Germinal center (tissue), 1 donor: ENCODE measurements around the gene PNP.
"Not testable (repeated sequence)": the region's sequence is repeated elsewhere in the genome, so short reads cannot be mapped to it uniquely, and the experiment has no call there.

Experiments
- DNase-seq: peaks from one replicate; pipeline ENCODE4 v3.0.0; 2012; ENCODE audit warnings: mixed read lengths, low spot score

The PNP gene

DNA sequence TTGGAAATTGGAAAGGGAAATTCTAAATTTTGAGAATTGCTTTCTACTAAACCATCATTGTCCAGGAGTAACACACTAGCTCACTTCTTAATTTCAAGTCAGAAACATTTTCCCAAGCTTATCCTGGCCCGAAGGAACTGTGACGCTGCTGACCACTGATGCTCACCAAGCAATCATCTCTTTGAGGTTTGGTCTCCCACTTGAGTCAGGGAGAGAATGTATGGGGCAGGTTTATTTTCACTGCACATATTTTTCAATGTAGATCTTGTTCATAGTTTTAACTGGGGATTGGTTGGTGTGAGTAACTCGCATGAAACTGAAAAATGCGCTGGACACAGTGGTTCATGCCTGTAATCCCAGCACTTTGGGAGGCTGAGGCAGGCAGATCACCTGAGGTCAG lies 23.3 kb downstream of the PNP start:
- no peak for DNase-seq

DNA sequence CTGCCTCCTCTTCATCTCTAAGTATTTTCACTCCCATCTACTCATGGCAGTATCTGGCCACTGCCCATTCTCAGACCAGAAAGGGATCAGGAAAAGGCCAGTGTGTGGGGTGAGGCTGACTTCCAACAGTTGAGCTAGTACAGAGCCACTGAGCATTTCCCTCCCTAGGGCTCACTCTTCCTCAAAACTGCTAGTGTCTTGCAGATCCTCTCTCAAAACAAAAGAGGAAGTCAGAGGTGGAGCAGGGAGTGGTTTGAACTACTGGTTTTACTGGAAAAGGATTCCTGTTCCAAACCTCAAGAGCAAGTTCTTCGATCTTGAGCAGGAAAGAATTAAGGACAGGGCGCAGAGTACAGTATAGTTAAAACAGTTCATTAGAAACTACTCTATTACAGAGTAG lies 24.4 kb downstream of the PNP start:
- DNase-seq, result no peak

DNA sequence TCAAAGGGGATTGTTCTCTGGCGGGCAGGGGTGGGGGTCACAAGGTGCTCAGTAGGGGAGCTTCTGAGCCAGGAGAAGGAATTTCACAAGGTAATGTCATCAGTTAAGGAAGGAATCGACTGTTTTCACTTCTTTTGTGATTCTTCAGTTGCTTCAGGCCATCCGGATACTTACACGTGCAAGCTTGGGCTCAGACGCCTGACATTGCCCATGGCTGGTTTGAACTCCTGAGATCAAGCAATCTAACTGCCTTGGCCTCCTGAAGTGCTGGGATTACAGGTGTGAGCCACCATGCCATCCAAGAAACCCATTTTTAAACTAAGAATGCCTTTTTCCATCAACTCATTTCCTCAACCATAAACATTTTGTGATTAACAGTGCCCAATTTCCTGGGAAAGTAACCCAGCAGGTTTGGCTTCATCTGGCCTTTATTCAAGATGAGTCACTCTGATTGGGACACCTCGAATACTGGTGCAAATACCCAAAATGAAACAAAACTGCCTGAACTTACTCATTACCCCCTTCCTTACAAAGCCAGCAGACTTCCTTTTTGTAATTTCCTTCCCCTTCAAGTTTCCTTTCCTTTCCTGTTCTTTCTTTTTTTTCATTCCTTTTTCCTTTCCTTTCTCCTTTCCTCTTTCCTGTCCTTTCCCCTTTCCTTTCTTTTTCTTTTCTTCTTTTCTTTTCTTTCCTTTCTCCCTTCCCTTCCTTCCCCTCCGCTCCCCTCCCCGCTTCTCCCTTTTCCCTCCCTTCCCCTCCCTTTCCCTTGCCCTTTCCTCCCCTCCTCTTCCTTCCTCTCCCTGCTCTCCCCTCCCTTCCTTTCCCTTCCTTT lies 25.9 kb downstream of the PNP start:
- DNase-seq, result no peak

DNA sequence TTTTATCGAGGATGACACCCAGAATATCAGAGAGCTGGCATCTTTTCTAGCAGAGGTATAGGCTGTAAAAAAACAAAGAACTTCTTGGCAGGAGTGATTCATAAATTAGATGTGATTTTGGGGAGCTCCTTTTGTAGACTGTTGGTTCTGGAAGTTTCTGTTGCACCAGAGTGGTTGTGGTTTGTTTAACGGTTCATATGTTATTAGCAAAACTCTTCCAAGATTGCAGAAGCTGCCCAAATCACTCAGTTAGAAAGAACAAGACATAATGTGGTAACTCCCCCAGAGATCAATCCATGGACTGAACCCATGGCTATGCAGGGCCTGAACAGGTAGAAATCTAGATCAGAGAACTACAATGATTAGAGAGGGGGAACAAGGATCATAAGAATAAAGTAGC lies 29.4 kb downstream of the PNP start:
- DNase-seq, result no peak

DNA sequence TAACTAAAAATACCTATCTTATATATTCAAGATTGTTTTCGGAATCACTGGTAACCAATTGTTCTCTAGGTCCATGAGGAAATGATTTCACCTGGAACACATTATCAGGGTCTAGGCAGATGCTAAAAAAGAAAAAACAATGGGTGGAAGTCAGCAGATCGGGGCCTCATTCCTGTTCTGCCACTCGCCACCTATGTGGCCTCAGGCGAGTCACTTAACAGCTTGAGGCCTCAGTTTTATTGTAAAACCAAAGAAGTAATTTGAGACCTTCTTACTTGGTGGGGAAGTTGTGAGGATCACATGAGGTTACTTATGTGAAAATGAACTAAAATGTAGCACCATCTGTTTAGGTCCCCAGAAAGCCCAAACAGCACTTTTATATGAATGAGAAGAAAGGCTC lies 29.9 kb downstream of the PNP start:
- no peak for DNase-seq

DNA sequence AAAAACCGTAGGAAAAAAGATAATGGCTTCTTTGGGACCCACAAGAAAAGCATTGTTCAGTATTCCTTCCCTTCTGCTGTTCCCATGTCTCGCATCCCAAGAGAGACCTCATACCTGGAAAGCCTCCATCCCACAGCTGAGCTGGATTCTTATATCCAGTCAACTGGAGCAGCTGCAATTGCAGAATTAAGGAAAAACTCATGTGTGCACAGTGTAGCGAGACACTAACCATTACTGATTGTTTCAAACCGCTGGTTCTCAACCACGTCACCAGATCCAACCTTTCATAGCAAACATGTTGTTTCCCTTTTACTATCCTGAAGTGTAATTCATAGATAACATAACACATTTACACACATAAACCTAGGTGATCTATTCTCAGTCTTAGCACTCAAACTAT lies 30.7 kb downstream of the PNP start:
- no peak for DNase-seq

DNA sequence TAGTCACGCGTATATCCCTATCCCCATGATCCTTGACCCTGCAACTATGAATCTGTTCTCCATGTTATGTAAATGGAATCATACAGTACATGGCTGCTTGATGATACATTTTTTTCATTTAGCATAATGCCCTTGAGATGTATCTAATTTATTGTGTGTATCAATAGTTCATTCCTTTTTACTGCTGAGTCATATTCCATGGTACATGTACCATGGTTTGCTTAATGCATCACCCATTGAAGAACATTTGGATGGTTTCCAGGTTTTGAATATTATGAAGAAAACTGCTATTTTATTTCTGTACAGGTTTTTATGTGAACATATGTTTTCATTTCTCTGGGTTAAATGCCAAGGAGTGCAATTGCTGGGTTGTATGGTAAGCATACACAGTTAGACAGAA lies 32.1 kb downstream of the PNP start:
- no peak for DNase-seq

DNA sequence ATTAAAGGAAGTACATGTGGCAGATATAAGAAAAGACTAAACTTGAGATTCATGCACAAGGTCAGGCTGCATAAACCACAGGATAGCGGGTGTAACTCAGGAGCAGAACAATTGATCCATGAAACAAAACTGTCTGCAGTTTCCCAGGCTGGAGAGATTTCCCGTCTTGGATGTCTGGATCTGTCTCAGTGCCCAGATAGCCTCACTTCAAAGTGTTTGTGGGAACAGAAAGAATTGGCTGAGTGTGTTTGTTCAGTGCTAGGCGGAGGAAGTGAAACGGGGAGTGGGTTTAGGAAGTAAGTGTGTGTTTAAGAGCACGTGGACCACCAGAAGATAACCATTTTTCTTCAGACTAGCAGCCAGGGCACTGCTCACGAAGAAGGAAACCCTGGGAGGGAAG lies 34.7 kb downstream of the PNP start:
- DNase-seq, result no peak

DNA sequence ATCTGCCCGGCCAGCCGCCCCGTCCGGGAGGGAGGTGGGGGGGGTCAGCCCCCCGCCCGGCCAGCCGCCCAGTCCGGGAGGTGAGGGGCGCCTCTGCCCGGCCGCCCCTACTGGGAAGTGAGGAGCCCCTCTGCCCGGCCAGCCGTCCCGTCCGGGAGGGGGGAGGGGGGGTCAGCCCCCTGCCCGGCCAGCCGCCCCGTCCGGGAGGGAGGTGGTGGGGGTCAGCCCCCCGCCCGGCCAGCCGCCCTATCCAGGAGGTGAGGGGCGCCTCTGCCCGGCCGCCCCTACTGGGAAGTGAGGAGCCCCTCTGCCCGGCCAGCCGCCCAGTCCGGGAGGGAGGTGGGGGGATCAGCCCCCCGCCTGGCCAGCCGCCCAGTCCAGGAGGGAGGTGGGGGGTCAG lies 37.1 kb downstream of the PNP start:
- DNase-seq, result not testable (repeated sequence)

DNA sequence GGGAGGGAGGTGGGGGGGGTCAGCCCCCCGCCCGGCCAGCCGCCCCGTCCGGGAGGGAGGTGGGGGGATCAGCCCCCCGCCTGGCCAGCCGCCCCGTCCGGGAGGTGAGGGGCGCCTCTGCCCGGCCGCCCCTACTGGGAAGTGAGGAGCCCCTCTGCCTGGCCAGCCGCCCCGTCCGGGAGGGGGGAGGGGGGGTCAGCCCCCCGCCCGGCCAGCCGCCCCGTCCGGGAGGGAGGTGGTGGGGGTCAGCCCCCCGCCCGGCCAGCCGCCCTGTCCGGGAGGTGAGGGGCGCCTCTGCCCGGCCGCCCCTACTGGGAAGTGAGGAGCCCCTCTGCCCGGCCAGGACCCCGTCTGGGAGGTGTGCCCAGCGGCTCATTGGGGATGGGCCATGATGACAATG lies 37.5 kb downstream of the PNP start:
- DNase-seq, result not testable (repeated sequence)

DNA sequence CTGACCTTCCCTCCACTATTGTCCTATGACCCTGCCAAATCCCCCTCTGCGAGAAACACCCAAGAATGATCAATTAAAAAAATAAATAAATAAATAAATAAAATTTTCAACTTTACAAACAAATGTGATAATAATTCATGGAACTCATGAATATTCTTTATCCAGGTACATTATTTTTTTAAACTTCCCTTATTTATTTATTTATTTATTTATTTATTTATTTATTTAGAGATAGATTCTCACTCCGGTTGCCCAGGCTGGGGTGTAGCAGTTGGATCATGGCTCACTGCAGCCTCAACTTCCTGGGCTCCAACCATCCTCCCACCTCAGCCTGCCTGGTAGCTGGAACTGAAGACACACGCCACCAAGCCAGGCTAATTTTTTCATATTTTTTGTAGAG lies 38.3 kb downstream of the PNP start:
- DNase-seq, result not testable (repeated sequence)

DNA sequence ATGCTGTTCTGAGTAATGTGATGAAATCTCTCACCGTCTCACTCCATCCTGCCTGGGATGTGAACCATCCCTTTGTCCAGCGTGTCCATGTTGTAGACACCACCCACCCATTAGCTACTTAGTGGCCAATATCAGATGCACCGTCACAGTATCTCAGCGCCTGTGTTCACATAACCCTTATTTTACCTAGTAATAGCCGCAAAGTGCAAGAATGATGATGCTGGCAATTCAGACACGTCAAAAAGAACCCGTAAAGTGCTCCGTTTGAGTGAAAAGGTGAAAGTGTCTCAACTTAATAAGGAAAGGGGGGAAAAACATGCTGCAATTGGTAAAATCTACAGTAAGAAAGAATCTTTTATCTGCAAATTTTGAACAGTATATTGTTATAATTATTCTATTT lies 39.2 kb downstream of the PNP start:
- no peak for DNase-seq

DNA sequence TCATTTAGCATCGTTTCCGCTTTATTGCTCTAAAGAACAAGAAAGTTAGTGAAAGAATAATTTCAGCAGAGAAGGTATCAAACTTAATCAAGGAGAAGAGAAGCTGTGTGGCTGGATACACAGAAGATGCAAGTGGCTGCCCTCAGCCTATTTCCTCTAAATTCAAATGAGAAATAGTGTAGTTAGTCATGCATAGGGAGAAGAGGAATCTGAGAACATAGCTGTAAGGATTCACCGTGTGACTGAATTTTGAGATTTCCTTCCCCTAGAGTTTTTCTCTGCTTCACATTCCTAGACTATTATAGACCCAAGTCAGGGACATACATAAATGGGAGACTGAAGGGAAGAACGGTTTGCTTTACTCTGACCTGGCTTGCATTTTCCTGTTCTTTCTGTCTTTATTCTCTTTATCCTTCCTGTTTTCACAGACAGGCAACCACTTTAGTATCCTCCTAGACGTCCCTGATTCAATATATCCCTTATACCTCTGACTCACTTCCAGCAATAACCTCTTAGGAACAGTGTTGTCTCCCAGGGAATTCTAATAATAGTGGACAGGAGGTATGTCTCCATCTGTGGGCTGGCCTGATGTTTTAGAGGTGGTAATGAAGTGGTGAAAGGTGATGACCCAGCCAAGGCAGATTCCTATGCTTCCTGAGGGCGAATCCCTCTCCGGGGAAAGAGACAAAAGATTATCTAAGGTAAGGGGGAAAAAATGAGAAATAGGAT lies 43.1 kb downstream of the PNP start:
- no peak for DNase-seq

DNA sequence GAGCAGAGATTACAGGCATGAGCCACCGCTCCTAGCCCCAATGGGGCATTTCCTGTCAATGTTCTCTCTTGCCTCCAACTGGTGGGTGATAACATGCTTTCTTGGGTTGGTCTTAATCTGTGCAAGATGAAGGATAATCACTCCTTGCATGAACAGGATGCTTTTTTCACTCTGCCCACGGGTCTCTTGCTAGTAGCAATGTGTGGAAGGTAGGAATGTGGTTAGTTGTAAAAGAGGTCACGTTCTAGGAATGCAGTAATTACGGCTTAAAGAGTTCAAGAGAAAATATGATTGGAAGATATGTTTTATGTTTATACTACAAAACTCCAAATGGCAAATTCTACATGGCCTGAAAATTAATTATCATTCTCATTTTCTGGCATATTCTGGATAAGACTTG lies 46.6 kb downstream of the PNP start:
- no peak for DNase-seq

DNA sequence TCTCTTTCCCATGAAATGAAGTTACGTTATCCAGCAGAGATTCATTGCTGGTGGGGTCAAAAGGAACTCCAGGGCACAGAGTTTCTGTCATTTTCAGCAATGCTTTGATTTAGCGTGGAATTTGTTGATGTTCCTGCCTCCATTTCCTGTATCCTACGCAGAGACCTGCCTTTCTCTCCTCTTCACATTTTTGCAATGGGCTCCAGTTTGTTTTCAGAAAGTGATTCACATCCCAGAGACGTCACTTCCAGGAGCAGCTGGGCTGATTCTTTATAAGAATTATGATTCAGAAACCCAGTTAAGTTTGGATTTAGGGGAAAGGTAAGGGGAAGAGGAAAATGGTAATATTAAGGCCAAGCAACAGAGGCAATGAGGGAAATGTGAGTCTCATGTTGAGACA lies 47.7 kb downstream of the PNP start:
- DNase-seq, result no peak

DNA sequence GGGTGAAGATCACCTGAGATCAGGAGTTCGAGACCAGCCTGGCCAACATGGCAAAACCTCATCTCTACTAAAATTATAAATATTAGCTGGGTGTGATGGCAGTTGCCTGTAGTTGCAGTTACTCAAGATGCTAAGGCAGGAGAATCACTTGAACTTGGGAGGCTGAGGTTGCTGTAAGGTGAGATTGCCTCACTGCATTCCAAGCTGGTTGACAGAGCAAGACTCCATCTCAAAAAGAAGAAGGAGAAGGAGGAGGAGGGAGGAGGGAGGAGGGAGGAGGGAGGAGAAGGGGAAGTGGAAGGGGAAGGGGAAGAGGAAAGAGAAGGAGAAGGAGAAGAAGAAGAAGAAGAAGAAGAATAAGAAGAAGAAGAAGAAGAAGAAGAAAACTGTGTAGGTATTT lies 53.1 kb downstream of the PNP start:
- no peak for DNase-seq

DNA sequence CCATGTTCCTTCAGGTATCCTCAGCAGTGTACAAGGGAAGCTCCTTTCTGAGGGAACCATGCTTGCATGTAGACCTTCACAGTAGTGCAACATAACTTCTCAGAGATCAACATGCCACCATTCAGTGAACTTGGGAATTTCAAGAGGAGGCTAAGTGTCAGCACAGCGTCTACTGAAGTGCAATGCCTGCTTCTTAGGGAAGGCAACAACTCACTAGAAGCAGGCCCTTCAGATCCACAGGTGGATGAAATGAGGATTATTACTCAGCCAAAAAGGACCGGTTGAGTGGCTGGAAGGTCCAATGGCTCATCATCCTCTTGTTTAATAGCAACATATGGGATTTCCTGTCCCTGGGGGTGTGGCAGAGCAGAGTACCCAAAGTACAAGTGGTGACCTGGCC lies 54.8 kb downstream of the PNP start:
- DNase-seq, result no peak
